CMK (cell line): ENCODE results near the gene SFXN5.
A peak's percentile ranks its signal among the peaks of the same experiment; 100 is the strongest.

Experiments
- DNase-seq: peaks from one replicate; pipeline ENCODE4 v3.0.0-alpha.2; 2010; ENCODE audit warnings: low read depth

Gene SFXN5

DNA sequence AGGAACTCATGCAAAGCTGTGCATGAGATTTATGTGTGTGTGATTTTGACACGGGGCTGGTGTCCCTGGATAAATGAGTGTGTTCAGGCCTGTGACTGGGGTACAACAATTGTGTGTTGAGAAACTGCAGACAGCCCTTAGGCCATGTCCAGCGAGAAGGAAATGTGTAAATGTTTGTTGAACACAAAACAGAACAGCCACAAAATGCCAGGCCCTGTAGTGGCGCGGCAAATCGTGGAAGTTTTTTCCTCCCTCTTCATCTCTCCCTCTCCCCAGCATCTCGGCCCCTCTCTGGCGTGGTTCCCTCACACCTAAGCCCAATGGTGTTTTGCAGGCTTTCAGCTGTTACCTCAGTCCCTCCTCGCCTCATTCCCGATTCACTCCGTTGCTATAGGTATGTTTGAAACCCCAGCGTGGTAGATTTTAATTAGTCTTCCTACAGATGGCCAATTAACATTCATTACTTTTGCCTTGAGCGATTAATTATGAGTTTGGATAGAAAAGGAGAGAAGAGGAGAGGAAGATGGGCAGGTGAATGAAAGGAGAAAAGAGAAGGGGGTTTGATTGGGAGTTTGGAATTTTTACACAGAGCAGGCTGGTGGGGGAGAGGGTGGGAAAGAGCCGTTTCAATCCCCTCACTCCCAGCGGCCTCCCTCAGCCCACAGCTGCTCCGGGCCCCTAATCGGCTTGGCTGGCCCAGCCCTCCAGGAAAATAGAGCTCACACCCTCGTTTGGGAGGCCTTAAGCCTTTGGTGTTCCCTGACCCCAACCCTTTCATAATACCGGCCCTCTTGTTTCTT, 173.5 kb downstream of the SFXN5 start:
- no peak for DNase-seq

DNA sequence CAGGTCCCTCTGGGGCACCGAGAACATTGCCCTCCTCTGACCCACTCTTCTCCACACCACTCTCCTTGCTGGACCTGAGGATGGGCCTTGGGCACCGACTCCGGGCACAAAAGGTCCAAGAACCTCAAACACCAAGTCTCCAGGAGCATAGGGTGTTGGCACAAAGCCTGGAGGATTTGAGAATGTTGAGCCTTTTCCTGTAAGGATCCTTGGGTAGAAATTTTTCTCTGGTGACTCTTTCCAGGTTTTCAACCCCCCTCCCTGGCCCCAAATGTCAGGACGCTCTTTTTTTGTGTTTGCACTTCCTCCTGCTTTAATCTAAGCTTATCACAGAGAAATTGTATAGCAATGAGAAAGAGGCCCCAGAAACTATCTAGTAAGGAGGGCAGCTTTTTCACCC, 175.1 kb downstream of the SFXN5 start:
- DNase-seq: no peak

DNA sequence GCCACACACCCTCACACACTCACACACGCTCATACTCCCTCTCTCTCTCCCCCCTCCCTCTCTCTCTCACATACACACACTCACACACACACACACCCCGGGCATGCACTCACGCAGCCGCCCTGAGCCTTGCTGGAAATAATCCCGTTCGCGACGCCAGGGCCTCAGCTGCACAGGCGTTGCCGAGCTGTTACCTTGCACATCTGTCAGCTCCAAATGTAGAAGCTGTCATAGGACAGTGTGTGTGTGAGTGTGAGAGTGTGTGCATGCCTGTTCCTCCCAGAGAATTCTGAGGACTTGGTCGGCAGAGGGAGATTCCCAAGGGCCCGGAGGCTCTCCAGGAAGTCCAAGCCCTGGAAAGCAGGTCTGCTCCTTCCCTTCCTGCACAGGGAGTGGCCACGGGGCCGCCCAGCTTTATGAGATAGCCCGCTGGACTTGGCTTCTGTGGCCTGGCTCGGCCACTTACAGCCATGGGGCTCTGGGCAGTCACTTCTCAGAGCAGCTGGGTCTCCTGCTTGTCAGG, 175.7 kb downstream of the SFXN5 start:
- DNase-seq: no peak

DNA sequence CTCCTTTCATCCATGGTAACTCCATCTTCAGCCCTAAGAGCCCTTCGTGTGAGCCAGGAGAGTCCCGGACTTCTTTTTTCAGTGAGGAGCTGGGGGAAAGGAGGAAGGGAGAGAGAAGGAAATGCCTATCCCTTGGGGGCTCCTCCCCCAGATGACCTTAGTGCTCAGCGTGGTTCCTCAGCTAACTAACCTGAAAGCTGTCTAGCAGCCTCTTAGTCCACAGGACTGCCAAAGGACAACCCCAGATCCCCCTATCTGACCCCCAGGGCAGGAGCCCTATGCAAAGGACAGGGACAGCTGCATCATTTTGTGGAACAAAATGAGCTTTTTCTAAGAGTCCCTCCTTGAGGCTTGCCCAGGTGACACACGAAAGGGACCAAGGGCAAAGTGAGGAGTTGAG, 176.4 kb downstream of the SFXN5 start:
- DNase-seq: no peak

DNA sequence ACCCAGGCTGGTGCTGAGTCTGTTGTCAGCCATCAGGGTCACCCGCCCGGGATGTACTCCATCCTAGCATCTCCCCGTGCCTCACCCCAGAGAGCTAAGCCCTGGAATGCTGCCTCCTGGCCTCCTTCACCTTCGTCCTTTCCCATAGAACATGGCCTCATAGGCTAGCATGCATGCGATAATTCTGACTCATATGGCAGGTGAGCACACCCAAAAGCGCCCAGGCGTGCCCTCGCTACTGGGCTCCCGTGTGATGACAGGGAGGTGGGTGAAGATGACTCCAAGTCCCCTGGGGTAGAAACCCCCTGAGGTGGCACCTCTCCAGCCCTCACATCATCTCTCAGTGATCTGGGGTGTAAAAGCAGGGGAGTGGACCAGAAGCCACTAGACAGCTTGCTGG, 177.0 kb downstream of the SFXN5 start:
- no peak for DNase-seq

DNA sequence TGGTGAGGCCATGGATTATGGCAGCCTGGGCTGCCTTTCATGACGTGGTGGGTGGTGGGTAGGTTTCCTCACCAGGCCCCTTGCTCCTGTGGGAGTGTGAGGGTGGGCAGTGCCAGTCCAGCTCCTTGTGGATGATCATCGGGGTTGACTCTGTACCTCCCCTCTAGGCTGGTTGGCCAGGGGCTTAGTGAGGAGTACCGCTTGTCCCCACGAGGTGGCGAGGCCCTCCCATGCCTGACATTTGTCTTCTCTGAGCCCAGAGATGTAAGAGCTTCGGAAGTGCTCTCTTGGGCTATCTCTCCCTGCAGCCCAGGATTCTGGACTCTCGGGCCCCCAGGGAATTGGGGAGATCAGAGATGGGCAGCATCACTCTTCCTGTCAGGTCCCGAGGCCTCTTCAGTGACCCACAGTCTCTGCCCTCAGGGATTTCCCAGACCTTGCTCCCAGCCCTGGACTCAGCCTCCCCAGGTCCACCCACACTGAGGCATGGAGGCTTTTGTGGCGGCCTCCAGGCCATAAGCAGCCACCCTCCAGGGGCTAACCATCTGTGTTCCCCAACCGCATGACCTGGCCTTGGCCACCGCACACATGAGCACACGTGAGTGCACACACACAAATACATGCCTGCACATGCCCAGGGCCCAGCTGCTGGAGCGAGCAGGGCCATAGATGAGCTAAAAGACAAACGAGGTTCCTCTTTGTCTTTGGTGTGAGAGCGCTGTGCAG, 177.8 kb downstream of the SFXN5 start:
- peak; percentile 73 for DNase-seq

DNA sequence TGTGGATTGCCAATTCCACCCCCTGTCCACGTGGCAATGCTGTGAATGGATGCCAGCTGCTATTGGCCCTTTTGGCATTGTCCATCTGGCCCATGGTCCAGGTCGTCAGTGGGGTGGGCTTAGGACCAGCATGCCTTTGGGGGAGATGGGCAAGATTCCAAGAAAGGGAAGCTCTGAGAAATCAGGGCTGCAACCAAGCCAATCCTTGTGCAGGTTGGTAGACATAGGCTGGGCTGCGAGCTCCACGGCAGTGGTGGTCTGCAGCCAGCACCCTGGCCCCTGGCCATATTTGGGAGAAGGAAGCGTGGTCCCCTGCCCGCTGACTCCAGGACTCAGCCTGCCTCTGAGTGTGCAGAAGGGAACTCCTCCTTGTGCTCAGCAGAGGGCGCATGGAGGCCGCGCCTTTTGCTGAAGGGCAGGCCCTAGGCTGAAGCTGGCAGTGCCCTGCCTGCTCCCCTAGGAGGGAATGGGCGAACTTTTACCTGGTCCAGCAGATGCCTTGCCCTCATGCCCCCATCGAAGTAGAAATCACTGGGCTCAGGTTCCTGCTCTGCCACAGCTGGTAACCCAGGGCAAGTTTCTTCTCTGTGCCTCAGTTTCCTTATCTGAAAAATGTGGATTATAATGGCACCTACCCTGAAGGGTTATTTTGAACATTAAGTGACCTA, 178.9 kb downstream of the SFXN5 start:
- DNase-seq: no peak
